HCT116 (cell line): ENCODE results near the gene GTSF1L. TPM values are rescaled to one million over a fixed set of nuclear protein-coding genes. Genes with fewer than 3 reads are reported as not detected.

ENCODE experiments used
- ATAC-seq: fragments of 200-7000 bp; cut with Tn5 transposase; 2 replicates; pipeline ENCODE4 v1.9.1; 2020; ENCODE audit warnings: mild to moderate bottlenecking, moderate library complexity
- BruUV-seq: library from RNA; stranded (reverse); fragments of 400-500 nt; replicated peaks from 2 replicates; lab custom pipeline; 2021; lab: Mats Ljungman, UMichigan
- CTCF ChIA-PET: fragments of 300-600 bp; sonication (Branson Sonifier 250); formaldehyde crosslinking; loops from one replicate; lab custom pipeline; 2021; ENCODE audit warnings: antibody characterized with exemption; lab: Charles Lee
- POLR2A ChIA-PET: fragments of 300-600, 350-600 bp; sonication (Branson Sonifier 250); formaldehyde crosslinking; loops from one replicate; lab custom pipeline; 2021; ENCODE audit warnings: antibody characterized with exemption; lab: Charles Lee
- RAD21 ChIA-PET, 2 experiments: fragments of 300-600 bp; sonication (Branson Sonifier 250); formaldehyde crosslinking; loops; one replicate each; lab custom pipeline; 2023; ENCODE audit warnings: low total read pairs in 2 of 2; ENCODE audit not compliant: uncharacterized antibody in 2 of 2, unreplicated experiment in 2 of 2, low non-redundant PET in 1 of 2; lab: Charles Lee
- DNase-seq: peaks from one replicate; pipeline ENCODE4 v3.0.0-alpha.2; 2010; ENCODE audit warnings: low read depth, low spot score
- H2AFZ ChIP-seq: fragments of 200-600 bp; shearing (Covaris generic), sonication (generic); 2 replicates; pipeline ENCODE4 v1.6.1; 2017; ENCODE audit warnings: low read depth, mixed run types, mixed read lengths, antibody characterized with exemption, low read length; ENCODE audit not compliant: poor library complexity, severe bottlenecking
- H3K27ac ChIP-seq: 2 replicates; pipeline ENCODE4 v1.5.1; 2012; ENCODE audit warnings: low read depth, low read length
- H3K27me3 ChIP-seq: fragments of 200-600 bp; sonication (generic); 2 replicates; pipeline ENCODE4 v1.6.1; 2016; ENCODE audit warnings: mixed run types, low read length, mixed read lengths; ENCODE audit not compliant: insufficient read depth
- H3K36me3 ChIP-seq, 2 experiments: fragments of 200-500 bp in 1 of 2; fragments of 200-600 bp in 1 of 2; sonication (Bioruptor generic) in 1 of 2; sonication (generic) in 1 of 2; 2 replicates each; pipeline versions ENCODE4 v1.5.1 to v1.6.1; 2014 to 2016; ENCODE audit warnings: low read length in 2 of 2, inconsistent platforms in 1 of 2, mixed read lengths in 1 of 2, mixed run types in 1 of 2; ENCODE audit not compliant: insufficient read depth in 2 of 2, control insufficient read depth in 1 of 2
- H3K4me1 ChIP-seq, 2 experiments: fragments of 200-600 bp in 1 of 2; sonication (generic) in 1 of 2; 2 replicates each; pipeline versions ENCODE4 v1.5.1 to v1.6.1; 2012 to 2017; ENCODE audit warnings: low read length in 2 of 2, inconsistent platforms in 1 of 2, mild to moderate bottlenecking in 1 of 2, mixed read lengths in 1 of 2, mixed run types in 1 of 2, moderate library complexity in 1 of 2; ENCODE audit not compliant: insufficient read depth in 2 of 2, control insufficient read depth in 1 of 2
- H3K4me2 ChIP-seq: fragments of 200-600 bp; sonication (generic); 2 replicates; pipeline ENCODE4 v1.6.1; 2017; ENCODE audit warnings: mixed run types, low read length, mixed read lengths
- H3K4me3 ChIP-seq, 2 experiments: fragments of 200-600 bp in 1 of 2; sonication (generic) in 1 of 2; replicated peaks in 1 of 2; 2 replicates each; pipeline ENCODE4 v1.5.1; 2011 to 2016; ENCODE audit warnings: low read length in 2 of 2, control low read depth in 1 of 2, low read depth in 1 of 2, mild to moderate bottlenecking in 1 of 2, mixed read lengths in 1 of 2, mixed run types in 1 of 2
- H3K79me2 ChIP-seq: fragments of 200-600 bp; sonication (generic); 2 replicates; pipeline ENCODE4 v1.6.1; 2017; ENCODE audit warnings: mild to moderate bottlenecking, mixed run types, low read length, moderate library complexity, mixed read lengths; ENCODE audit not compliant: insufficient read depth
- H3K9ac ChIP-seq: fragments of 200-600 bp; sonication (generic); 2 replicates; pipeline ENCODE4 v1.6.1; 2016; ENCODE audit warnings: low read length, mixed read lengths
- H3K9me2 ChIP-seq: fragments of 200-600 bp; sonication (generic), shearing (Covaris generic); 2 replicates; pipeline ENCODE4 v1.6.1; 2017; ENCODE audit warnings: mixed run types, mild to moderate bottlenecking, moderate library complexity; ENCODE audit not compliant: insufficient read depth
- H3K9me3 ChIP-seq, 2 experiments: fragments of 200-500 bp in 1 of 2; fragments of 200-600 bp in 1 of 2; sonication (Bioruptor generic) in 1 of 2; sonication (generic) in 1 of 2; 2 replicates each; pipeline ENCODE4 v1.6.1; 2014 to 2017; ENCODE audit warnings: low read length in 2 of 2, mixed read lengths in 2 of 2, inconsistent platforms in 1 of 2, low read depth in 1 of 2, mild to moderate bottlenecking in 1 of 2, mixed run types in 1 of 2, moderate library complexity in 1 of 2; ENCODE audit not compliant: control insufficient read depth in 1 of 2, insufficient read depth in 1 of 2
- H4K20me1 ChIP-seq: fragments of 200-600 bp; sonication (generic), shearing (Covaris generic); 2 replicates; pipeline ENCODE4 v1.6.1; 2017; ENCODE audit warnings: mixed run types, mild to moderate bottlenecking, moderate library complexity; ENCODE audit not compliant: insufficient read depth
- CEBPB ChIP-seq: IDR thresholded peaks from 2 replicates; pipeline ENCODE4 v1.6.1; 2012; ENCODE audit warnings: low read depth
- CTCF ChIP-seq, 3 experiments: fragments of 200-600 bp in 1 of 3; sonication (generic) in 1 of 3; IDR thresholded peaks in 2 of 3; conservative IDR thresholded peaks in 1 of 3; 2 replicates each; pipeline ENCODE4 v1.5.1; 2012 to 2017; ENCODE audit warnings: low read depth in 2 of 3, low read length in 2 of 3, antibody characterized with exemption in 1 of 3, borderline replicate concordance in 1 of 3, control low read depth in 1 of 3, mild to moderate bottlenecking in 1 of 3, mixed read lengths in 1 of 3, mixed run types in 1 of 3, moderate library complexity in 1 of 3; ENCODE audit not compliant: insufficient read depth in 1 of 3
- EGR1 ChIP-seq: IDR thresholded peaks from 2 replicates; pipeline ENCODE4 v1.6.1; 2012; ENCODE audit warnings: low read depth
- ELF1 ChIP-seq: IDR thresholded peaks from 2 replicates; pipeline ENCODE4 v1.6.1; 2012; ENCODE audit warnings: low read depth, borderline replicate concordance
- EZH2 ChIP-seq: fragments of 200-600 bp; sonication (generic); IDR thresholded peaks from 2 replicates; pipeline ENCODE4 v1.6.1; 2017; ENCODE audit warnings: antibody characterized with exemption, mixed run types
- EZH2phosphoT487 ChIP-seq: fragments of 200-600 bp; IDR thresholded peaks from 2 replicates; pipeline ENCODE4 v1.6.1; 2018; ENCODE audit warnings: antibody characterized with exemption, borderline replicate concordance
- MAX ChIP-seq: IDR thresholded peaks from 2 replicates; pipeline ENCODE4 v1.6.1; 2012
- POLR2A ChIP-seq: IDR thresholded peaks from 2 replicates; pipeline ENCODE4 v1.7.0; 2011; ENCODE audit warnings: borderline replicate concordance; ENCODE audit not compliant: insufficient read depth, insufficient read length; ENCODE audit errors: extremely low read depth
- POLR2AphosphoS5 ChIP-seq: IDR thresholded peaks from 2 replicates; pipeline ENCODE4 v1.6.1; 2011; ENCODE audit warnings: mild to moderate bottlenecking, low read depth, low read length, moderate library complexity
- RAD21 ChIP-seq: IDR thresholded peaks from 2 replicates; pipeline ENCODE4 v1.6.1; 2012; ENCODE audit warnings: low read depth, mild to moderate bottlenecking
- SIN3A ChIP-seq: IDR thresholded peaks from 2 replicates; pipeline ENCODE4 v1.6.1; 2012; ENCODE audit warnings: low read depth
- SP1 ChIP-seq: IDR thresholded peaks from 2 replicates; pipeline ENCODE4 v1.6.1; 2012; ENCODE audit warnings: low read depth
- YY1 ChIP-seq: IDR thresholded peaks from 2 replicates; pipeline ENCODE4 v1.6.1; 2011; ENCODE audit warnings: low read length, low read depth, moderate library complexity, mild to moderate bottlenecking; ENCODE audit not compliant: insufficient replicate concordance; ENCODE audit errors: extremely low read depth
- ZNF274 ChIP-seq: fragments of 200-500 bp; sonication (Bioruptor generic); IDR thresholded peaks from 2 replicates; pipeline ENCODE4 v1.6.1; 2014; ENCODE audit warnings: mild to moderate bottlenecking, low read depth, low read length, inconsistent platforms
- intact Hi-C: fragments of 100-400 bp; cut with micrococcal nuclease; formaldehyde crosslinking; loops from 2 replicates; pipeline ENCODE4 v1.10.0; 2022
- total RNA-seq: library from RNA; stranded (reverse); gene quantifications from one replicate; pipeline ENCODE4 v1.2.1, GENCODE V29; 2021; ENCODE audit not compliant: unreplicated experiment

Gene GTSF1L
- total RNA-seq, 1 experiment from 2014 or later: not detected

- Histone ChIP-seq H3K9ac (no peak overlapping the region), H3K9me2 (no peaks in the 10 kb centered on the region), H4K20me1 (no peaks in the 10 kb centered on the region), H3K27me3 (no peaks in the 10 kb centered on the region), H3K36me3 (no peaks in the 10 kb centered on the region), H3K79me2 (no peaks in the 10 kb centered on the region), H2AFZ (no peak overlapping the region), H3K4me1 (no peaks in the 10 kb centered on the region), H3K4me3 (no peak overlapping the region), H3K27ac (no peak overlapping the region), H3K4me2 (no peak overlapping the region), H3K9me3 (no peaks in the 10 kb centered on the region)
- no peak for ATAC-seq
- POLR2A ChIA-PET: no interaction called here
- RAD21 ChIA-PET: no interaction called here
- CTCF ChIA-PET: no interaction called here
- no peak for DNase-seq
- BruUV-seq: no TSS peak
- intact Hi-C loops: no loop called here
- TF ChIP-seq EZH2phosphoT487: no peak
- no peak for TF ChIP-seq MAX
- TF ChIP-seq EGR1: no peak
Observed at GRCh38 chr20:43727980-43728590, 1.3 kb upstream of the GTSF1L start.

GRCh38 chr20:43726333-43726732 lies 469 bp downstream of the GTSF1L start:
- POLR2A ChIA-PET: no interaction called here
- Histone ChIP-seq H3K9me3 (no peaks in the 10 kb centered on the region), H3K9ac (no peak overlapping the region), H3K27ac (no peak overlapping the region), H3K27me3 (no peaks in the 10 kb centered on the region), H4K20me1 (no peaks in the 10 kb centered on the region), H3K79me2 (no peaks in the 10 kb centered on the region), H3K4me2 (no peak overlapping the region)
- no peak for DNase-seq
- intact Hi-C loops: no loop called here
- no TSS peak for BruUV-seq
- RAD21 ChIA-PET: no interaction called here
- no peak for ATAC-seq
- TF ChIP-seq POLR2A: no peak
- no peak for TF ChIP-seq RAD21
- TF ChIP-seq POLR2AphosphoS5: no peak
- TF ChIP-seq EZH2: no peak
- TF ChIP-seq CEBPB: no peak
- no peak for TF ChIP-seq YY1
- TF ChIP-seq ZNF274: no peak
- TF ChIP-seq CTCF (IDR thresholded peaks at IDR 0.05 in 2 of 3, conservative IDR thresholded peaks at IDR 0.05 in 1 of 3; ENCODE audit: borderline replicate concordance in 1 of 3, insufficient read depth in 1 of 3, low read depth in 2 of 3, low read length in 2 of 3): no peak
- TF ChIP-seq SP1: no peak
- TF ChIP-seq EZH2phosphoT487: no peak
- no peak for TF ChIP-seq ELF1
- TF ChIP-seq SIN3A: no peak
- TF ChIP-seq, all 23 proteins: peak for 0
- no peaks in the 10 kb centered on the region for H3K4me1 ChIP-seq
- CTCF ChIA-PET: no interaction called here
- no peaks in the 10 kb centered on the region for H3K36me3 ChIP-seq
- no peak overlapping the region for H2AFZ ChIP-seq
- no peak overlapping the region for H3K4me3 ChIP-seq
- H3K9me2 ChIP-seq: no peaks in the 10 kb centered on the region
